HG03045 (cell line): Measurements from ENCODE around the gene MAML3.

Experiments
- ATAC-seq: cut with Tn5 transposase; IDR thresholded peaks from one replicate; pipeline ENCODE4 v1.9.1; 2021; ENCODE audit warnings: mild to moderate bottlenecking, moderate library complexity; ENCODE audit not compliant: unreplicated experiment

The MAML3 gene

DNA sequence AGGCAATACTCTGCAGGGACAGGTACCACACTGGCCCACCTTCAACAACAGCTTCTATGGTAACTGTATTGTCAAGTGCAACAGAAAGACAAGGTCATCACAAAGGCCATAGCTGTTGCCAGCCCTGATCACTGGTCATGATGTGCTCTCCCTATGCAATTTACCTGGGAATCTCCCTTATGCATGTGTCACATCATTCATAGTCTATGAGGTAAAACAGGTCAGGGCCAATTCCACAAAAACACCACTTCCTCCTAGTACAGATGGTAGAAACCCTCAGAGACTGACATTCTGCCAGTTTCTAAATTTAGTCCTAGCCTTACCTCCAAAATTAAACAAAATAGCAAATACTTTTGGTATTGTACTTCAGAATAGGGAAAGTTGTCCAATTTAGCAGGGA is 355.5 kb downstream of the MAML3 start:
- ATAC-seq: no peak

DNA sequence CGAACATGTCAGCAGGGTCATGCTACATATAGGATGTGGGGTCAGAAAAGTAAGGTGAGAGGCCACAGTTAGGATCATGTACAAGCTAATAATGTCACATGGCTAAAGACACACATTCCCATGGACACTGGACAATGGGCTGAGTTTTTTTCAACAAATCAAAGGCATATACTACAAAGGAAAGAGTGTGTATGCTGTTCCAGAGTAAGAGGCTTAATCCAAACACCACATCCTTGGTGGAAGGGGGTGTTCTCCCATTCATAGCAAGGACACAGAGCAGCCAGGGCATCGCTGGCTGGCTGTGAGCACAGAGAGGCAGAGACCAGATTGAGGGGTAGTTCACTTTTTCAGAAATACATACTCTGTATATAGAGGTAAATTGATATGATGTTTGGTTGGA is 356.7 kb downstream of the MAML3 start:
- ATAC-seq: no peak

DNA sequence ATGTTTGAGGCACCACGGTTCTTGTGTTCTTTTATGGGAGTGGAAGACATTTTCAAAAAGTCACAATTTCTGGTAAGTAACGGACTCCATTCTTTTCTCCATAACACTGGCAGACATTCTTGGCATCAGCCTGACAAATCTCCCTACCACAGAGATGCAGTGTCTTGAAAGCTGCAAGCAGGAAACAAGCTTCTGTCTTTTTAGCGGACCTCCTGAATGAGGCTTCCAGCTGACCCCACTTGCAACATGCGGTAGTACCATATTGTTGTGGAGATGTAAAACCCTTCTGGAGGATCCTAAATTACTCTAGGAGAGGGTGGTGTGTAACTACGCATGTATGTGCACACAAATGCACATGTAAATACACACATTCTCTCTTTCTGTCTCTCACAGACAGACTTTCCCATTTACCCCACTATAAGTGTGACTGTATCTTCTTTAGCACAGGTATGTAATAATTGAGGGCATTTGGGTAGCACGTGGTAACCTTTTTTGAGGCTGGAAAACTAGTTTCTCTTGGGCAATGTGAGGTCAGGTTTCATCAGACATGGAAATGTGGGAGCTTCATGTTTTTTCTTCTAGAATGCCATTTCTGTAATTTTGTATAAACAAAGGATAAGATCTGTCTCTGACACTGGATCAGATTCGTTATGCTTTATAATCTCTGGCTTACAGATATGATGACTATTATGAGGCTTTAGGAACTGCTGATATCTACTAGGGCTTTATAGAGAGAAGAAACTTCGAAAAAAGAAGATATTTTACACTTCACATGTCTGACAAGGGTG is 358.3 kb downstream of the MAML3 start:
- ATAC-seq: no peak

DNA sequence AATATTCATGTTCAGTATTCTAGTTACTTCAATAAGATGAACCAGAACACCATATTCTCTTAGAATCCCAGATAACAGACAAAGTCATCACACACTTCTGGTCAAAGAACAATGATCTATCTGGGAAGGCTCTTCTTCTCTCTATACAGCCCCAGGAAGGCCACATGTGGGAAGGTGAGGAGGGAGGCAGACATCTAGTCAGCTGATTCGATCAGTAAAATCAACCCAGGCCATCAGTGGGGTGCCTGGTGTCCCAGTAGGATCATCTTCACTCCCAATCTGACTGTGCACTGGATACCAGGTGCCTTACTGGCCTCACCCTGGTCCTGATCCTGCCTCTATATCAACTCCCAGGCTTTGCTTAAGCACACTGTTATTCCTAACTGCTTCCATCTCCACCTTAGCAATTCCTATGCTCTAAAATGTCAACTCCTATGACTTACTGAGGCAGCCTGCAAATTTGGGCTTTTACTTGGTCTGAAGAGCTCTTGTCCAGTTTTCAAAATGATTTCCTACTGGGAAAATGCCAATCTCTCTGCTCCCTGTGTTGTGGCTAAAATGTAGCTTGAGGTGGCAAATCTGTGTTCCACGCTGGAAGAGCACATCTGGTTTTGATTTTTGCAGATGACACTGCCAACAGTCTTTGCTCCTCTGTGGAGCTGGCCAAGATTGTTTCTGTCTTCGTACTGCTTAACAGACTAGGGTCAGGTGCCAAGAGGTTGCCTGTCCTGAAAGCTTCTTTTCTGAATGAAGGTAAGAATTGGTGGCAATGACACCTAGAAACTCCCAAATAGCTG is 359.6 kb downstream of the MAML3 start:
- no peak for ATAC-seq

DNA sequence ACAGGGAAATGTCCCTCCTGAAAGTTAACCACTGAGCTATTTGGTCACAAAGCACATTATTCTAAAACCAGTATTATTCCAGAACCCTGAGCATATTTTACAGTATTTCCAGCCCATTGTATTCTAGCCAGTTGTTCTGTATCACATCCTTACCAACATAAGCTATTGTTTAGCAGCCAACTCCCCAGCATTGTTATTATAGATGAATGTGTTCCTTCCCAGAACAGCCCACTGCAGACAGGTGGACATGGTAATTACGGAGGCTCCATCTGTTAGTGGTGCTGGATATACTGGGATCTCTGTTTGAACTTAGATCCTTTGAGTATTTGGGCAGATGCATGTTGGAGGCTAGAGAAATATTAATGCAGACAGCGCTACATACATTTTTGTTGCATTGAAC is 362.3 kb downstream of the MAML3 start:
- no peak for ATAC-seq

DNA sequence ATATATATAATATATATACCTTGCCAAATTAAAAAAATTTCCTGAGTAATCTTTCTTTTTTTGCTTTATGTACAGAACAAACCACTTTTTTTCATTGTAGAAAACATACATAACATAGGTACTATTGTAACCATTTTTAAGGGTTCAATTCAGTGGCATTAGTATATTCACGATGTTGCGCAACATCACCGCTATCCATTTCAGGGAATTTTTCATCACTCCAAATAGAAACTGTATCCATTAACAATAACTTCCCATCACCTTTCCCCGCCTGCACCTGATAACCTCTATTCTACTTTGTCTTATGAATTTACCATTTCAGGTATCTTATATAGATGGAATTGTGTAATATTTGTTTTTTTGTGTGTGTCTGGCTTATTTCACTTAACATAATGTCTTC is 363.7 kb downstream of the MAML3 start:
- ATAC-seq: no peak

DNA sequence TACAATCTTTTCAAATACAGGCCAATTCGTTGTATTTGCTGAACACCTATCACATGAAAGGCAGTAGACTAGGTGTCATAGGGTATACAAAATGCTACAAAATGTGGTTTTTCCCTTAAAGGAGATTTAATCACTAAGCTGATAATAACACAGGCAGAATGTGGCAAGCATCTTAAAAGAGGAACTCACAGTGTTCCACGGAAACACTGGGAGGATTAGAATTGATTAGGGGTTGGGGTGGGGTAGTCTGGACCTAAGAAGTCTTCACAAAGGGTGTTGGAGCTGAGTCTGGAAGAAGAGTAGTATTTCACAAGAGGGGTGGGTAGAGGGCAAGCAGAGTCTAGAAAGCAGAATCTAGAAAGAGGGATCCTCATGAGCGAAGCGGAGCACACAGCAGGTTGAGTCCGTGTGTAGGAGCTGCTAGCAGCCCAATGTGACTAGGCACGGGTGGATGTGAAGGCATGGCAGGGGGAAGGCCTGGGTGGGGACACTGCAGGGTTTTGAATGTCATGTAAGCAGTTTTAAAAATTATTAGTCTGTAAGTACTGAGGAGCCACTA is 364.8 kb downstream of the MAML3 start:
- ATAC-seq: no peak

DNA sequence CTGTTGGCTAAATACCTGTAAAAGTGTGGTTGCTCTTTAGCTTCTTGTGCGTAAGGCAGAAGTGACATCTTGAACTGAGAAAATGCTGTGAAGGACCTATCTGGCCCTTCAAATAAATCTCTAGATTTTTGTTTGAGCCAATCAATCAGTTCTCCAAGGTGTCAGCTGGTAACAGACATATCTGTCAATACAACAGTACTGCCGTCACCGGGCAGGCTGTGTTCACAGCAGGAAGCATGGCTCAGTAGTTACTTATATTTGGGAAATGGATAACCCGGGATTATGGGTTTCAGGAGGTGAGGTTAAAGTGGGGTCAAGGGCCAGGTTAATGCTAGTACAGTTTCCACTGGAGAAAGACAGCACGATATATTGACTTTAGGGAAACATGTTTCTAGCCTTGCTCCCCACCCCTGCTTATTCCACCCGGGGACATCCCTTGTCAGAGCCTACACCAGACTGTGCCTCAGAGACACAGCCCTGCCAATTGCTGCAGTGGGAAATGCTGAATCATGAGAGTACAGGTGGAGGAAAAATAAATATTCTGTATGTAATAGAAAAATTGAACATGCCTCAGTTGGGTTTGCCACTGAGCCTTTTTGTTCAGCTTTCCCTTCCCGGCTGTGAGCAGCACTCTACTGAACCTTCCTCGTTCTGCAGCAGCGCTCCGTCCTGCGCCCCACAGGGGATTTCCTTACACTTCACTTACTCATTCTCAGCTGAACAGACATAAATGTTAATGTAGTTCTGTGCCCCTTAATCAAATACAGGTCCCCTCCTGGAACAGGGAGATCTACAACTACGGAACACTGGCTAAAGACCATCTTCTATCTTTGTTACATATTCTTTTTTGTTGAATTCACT is 367.3 kb downstream of the MAML3 start:
- no peak for ATAC-seq

DNA sequence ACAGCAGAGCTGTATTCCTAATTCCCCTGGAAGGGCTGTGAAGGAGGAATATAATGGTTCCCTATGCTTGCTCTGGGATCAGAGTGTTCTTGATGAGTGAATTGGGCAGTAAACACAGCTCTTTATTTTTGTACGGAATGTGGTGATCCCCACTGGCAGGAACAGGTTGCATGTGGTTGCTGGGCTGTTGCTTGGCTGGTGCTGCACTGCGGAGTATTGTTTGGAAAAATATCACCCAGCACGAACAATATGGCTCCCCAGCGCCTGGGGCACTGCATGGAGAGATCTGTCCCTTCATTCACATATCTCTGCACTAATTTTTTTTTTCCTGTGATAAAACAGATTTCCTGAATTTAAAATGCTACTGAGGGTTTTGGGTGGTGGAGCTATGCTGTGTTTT is 368.6 kb downstream of the MAML3 start:
- no peak for ATAC-seq

DNA sequence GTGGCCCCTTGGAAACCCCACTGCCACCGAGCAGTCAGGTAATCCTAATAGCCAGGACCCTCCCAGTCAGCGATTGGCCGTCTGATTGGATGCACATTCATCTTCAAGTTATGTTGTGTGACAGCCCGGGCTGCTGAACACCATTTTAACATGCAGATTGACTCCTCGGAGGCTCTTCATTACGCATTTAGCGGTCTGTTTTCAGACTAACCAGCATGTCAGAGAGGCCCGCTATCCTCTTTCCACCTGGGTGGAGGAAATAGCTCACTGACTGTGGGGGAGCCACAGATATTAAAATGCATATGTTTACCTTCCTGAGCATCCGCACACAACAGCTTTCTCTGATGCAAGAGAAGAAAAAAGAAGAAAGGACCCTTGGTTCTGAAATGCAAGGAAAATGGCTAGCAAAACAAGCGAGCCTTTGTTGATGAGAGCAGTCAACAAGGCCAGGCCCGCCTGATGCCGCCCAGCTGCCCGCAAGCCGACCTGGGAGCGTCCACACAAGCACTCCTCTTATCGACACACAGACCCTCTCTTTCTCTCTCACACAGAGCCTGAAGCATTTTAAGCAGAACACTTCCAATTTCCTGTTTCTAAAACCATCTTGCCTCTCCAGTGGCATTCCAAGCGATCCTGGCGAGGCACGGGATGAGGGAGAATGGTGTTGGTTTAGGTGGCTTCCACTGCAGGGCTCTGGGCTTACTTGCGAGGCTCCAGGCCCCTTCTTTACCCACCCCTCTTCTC is 370.1 kb downstream of the MAML3 start:
- ATAC-seq: no peak

DNA sequence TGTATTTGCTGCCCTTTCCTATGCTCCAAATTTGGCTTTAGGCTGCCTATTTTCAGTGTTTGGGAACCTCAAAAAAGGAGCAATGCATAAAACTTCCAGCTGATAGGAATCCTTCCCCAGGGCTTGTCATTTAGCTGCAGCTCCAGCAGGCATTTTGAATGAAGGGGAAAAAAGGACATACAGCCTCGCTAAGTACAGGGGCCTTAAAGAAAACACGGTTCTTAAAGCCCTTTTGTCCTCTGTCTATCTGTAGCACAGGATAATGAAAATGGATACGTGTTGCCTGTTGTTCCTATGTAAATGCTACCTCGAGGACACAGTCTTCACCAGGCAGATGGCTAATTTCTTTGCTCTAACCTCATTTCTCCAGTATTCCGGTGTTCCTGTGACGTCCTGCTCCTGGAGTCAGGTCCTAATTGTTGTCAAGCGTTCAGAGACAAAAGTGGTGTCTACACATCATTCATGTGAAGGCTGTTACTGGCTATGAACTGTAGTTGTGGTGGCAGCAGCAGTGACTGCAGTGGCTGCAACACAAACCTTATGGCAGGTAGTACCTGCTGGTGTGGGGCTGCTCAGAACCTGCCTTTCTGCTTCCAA is 371.0 kb downstream of the MAML3 start:
- no peak for ATAC-seq

DNA sequence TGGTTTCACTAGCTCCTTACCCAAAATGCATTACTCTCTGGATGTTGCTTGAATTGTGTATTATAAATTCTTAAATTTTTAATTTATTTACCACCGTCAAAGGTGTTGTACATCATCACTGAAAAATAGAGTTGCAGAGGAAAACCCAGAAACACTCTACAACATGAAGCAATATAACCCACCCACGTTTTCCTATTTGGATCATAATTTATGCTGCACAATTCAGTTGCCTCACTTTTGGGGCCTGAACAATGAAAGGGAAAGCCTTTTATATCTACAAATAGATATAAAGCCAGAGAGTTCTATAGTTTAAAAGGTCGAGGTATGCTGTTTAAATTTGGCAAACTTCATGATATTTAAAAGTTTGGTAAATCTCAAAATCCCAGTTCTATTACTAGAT is 372.9 kb downstream of the MAML3 start:
- ATAC-seq: no peak

DNA sequence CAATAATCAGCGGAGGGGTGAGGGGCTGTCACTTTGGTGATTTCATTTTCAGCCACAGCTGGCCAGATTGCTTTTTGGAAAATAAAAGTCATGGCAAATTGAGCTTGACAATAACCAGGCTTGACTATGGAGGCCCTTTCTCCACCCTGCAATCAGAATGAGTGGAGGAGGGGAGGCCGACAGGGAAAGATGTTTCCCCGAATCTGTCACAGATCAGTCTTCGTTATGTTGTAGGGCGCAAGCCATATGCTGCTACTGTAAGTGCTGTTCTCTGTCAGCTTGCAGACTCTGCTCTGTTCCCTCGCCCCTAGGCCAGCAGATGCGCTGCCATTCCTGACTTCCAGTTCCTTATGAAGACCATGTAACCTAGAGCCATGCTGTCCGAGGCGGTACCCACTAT is 374.3 kb downstream of the MAML3 start:
- ATAC-seq: no peak

DNA sequence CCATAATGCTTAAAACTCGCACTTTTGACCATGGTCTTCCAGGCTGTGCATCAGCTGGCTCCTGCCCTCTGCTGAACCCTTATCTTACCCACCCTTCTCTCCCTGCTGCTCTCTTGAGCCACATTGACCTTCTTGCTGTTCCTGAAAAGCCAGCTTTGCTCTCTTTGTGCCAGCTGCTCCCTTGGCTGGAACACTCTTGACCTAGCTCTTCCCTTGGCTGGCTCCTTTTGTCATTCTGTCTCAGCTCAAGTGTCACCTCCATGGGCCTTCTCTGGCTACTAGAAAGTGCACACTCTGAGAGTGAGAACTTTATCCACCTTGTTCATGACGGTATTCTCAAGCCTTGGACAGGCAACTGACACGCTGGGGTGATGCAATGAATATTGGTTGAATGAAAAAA is 376.2 kb downstream of the MAML3 start:
- no peak for ATAC-seq

DNA sequence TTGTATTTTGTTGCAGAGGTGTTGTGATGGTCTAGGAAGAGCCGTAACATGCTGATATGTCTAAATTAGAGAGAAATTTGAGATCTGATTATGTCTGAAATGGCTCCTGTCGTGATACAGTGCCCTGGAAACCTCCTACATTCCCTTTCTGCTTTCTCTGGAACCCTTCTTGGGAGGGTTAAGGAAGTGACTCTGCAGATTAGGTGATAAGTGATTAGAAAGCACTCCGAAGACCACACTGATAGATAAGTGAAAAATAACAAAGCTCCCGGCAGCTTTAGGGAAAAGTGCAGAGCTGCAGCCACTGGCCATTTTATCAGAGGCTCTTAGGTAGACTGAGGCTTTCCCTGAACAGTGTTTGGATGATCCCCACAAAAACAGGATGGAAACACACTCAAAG is 377.7 kb downstream of the MAML3 start:
- no peak for ATAC-seq

DNA sequence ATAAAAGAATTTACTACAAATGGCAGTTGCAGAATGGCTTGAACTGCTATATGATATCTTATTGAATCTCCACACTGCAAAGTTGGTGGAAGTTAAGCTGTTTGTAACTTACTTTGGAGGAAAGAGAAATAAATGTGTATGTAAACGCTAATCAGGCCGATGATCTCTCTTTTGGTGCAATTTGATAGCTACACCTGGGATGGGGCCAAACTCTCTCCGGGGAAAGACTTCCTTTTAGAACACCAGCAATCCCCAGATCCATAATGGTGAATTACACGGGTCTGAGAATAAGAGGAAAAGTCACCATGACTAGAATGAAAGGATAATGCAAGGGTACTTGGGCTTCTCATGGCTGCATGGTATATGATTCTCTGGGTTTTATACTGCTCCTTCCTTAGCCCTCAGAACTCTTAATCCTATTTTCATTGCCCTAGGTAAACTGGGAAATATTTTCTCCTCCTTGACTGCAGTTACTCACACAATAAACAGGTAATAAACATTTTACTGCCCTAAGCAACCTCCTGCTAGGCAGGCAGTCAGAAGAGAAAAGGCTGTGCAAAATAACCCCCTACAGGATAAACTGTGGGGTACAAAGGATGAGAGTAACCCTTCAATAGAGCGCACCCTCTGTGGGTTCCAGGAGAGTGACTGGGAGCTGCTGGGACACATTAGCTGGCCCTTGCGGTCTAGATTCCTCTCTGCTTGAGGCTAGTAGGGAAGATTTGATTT is 379.1 kb downstream of the MAML3 start:
- ATAC-seq: no peak

DNA sequence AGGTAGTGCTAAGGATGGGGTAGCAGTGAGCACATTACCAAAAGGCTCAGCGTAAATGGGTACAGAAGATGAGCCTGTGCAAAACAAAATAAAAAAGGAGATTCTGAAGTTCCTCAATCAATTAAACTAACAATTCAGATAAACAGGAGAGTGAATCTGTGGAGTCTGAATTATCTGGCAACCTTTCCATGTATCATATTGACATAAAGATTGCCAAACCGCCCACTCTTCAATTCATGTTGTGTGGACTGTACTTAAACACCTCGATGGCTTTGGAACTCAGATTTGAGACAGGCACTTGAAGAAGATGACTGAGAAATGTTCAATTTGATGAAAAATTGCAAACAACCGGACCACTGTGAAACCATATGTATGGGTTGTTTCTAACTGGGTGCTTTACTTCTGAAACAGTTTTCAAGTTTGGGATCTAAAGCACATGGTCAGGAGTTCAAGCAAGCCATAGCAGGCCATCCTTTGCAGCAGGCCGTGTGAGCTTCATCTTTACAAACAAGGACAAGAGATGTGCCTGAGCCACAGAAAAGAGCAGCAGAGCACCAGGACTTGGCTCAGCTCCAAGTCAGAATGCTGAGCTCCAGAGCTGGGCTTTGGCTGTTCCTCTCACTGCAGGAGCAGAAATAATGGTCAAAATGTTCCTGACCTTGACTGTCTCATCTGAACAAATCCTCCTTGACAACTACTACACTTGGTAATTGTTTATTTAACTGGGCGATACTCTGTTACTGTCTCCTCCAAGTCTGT is 380.2 kb downstream of the MAML3 start:
- no peak for ATAC-seq

DNA sequence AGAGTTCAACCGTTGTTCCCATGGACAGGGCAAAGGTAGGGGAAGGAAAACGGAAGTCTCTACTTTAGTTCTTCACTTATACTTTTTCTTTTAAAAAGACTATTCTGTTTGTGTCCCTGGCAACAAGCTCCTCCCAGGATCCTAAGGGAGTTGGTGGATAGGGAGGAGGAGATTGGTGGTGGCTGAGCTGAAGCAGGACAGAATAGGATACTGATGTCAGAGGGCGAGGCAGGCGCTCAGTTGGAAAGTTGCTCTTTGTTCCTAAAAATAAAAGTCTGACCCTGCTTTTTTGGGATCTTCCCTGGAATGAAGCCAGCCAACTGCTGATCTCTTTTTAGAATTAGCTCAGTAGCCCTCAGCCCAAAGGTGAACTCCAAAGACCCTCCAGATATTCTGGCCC is 383.6 kb downstream of the MAML3 start:
- no peak for ATAC-seq

DNA sequence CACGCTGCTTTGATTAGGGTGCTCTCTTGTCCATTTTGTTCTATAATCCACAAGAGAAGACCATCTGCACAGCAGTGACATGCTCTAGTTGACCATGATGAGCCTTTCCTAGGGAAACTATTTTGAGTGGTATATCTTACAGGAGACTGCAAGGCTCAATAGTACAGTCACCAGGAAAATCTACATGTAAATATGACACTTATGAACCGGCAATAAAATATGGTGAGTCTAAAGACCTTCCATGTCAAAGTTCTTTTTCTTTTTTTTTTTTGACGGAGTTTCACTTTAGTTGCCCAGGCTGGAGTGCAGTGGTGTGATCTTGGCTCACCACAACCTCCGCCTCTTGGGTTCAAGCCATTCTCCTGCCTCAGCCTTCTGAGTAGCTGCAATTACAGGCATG is 384.6 kb downstream of the MAML3 start:
- no peak for ATAC-seq
